M059J (cell line): ENCODE data around the gene KIAA1614. TPM values are rescaled to one million over a fixed set of nuclear protein-coding genes. Genes with fewer than 3 reads are reported as not detected.
"Not testable (repeated sequence)": the region's sequence is repeated elsewhere in the genome, so short reads cannot be mapped to it uniquely, and the experiment has no call there.

Experiments used
- DNase-seq: peaks from one replicate; pipeline ENCODE4 v3.0.0-alpha.2; 2012; ENCODE audit warnings: low read depth
- total RNA-seq: library from RNA; depleted of rRNA; stranded (reverse); fragments of >200 nt; shearing (Covaris generic); gene quantifications from 2 replicates; pipeline ENCODE4 v1.2.3, GENCODE V29; 2014

Gene KIAA1614
- total RNA-seq, 1 experiment from 2014 or later: 2.8 TPM

DNA sequence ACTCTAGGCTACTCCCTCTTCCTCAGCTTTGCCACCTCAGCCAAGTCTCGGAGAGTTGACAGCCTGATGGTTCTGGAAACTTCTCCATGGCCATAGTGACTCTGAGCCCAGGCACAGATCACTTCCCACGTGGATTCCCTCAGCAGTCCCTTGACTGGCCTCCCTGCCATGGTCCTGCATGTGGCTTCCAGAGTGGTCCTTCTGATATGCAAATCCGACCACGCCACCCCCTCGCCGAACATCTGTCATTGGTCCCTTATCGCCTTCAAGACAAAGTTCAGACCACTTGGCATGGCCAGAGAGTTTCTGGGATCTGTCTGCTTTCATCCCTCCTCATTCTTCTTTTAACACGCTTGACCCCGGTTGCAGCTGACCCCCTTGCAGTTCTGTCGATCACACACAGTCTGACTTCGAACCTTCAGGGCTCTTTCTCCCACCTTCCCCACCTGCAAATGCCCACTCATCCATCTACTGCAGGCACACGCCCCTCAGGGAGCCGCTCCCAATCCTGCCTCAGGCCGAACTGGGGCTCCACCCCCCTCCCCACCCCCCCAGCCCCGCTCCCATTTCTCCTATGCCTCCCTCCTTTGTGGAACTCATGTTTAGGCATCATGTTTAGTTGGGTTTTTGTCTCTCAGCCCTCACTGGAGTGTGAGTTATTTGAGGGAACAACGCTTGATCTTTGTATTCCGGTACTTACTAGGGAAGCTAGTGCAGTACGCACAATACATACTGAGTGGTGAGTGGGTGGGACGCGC lies 29.0 kb downstream of the KIAA1614 start:
- no peak for DNase-seq

DNA sequence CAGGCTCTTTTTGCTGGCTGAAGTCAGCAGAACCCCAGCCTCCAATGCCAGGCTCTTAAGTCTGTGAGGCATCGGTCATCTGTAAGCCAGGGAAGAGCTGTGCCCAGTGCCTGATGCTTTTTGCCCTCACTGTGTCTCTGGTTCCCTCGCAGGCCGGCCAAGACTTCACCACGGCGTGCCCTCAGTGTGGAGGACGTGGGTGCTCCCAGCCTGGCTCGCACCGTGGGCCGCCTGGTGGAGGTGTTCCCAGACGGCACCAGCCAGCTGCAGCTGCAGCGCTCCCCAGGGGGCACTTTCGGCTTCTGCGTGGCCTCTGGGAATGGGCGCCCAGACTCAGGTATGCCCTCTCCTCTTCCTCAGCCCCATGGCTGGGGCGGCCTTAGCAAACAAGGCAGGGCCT lies 32.5 kb downstream of the KIAA1614 start:
- DNase-seq: no peak

DNA sequence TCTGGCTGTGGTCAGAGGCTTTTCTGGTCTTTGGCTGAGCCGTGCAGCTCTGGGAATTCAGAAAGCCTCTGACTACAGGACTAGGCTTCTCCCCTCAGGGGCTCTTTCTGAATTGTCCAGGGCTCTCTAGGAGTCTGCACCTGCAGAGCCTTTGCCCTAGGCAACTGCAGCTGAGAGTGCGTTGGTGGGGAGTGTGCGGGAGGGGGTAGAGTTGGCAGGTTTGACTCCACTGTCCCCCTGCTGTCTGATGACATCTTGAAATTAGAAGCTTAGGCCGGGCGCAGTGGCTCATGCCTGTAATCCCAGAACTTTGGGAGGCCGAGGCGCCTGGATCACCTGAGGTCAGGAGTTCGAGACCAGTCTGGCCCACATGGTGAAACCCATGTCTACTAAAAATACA lies 32.9 kb downstream of the KIAA1614 start:
- no peak for DNase-seq

DNA sequence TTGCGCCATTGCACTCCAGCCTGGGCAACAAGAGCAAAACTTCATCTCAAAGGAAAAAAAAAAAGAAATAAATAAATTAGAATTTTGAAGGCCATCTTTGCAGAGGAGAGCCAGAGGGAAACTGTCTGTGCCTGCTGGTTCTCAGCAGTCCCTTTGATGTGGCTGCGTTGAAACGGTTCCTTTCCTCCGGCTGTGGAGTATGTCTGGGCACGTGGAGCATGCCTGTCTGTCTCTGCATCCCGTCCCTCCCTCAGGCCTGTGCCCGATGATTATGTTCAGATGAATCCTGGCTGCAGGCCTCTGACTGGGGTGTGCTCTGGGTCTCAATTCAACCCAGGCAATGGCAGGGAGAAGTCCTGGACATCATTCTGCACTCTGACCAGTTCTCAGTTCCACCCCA lies 33.4 kb downstream of the KIAA1614 start:
- no peak for DNase-seq

DNA sequence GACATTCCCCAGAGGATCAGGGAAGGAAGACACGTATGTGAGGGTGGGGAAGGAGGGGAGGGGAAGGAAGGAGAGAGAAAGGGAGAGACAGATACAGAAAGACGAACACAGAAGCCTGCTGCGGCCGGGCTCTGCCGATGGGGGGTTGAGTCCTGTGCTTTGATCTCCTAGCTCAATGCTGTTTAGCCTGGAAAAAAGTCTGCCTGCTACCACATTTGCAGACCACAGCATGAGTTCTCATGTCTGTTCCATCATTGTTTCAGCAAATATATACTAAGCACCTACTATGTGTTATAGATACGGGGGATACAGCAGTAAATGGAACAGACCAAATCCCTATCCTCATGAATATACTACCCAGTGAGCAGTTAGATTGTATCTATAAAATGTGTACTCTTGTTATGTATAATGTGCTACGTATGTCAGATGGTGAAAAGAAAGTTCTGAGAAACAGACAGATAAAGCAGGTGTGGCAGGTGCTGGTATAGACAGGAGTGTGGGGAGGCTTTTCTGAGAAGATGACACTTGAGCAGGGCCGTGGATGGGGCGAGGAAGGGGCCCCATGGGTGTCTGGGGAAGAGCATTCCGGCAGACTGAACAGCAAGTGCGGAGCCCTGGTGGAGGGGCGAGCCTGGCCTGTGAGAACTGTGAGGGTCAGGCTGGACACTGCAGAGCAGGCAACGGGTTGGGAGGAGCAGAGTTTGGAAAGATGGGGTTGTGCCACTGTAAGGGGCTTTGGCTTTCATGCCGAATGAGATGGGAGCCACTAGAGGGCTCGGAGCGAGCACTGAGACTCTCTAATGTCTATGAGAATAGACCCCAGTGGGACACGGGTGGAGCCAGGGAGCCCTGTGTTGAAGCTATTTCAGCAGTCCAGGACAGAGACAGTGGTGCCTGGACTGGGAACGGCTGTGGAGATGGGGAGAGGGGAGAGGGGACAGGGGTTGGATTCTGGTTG lies 34.1 kb downstream of the KIAA1614 start:
- no peak for DNase-seq

DNA sequence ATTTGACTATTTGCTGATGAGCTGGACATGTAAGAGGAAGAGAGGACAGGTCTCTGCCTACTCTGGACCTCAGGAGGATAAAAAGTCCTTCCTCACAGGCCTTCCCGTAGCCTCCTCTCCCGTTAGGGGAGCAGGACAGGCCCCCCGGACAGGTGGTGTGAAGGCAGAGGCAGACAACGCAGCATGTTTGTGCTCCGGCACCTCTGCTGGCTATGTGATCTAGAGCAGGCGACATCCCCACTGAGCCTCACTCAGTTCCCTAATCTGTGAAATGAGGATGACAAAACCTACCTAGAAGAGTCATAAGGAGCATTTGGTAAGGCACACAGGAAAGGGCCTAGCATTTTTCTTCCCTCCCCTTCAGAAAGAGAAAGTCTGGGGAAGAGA lies 34.8 kb downstream of the KIAA1614 start:
- no peak for DNase-seq

DNA sequence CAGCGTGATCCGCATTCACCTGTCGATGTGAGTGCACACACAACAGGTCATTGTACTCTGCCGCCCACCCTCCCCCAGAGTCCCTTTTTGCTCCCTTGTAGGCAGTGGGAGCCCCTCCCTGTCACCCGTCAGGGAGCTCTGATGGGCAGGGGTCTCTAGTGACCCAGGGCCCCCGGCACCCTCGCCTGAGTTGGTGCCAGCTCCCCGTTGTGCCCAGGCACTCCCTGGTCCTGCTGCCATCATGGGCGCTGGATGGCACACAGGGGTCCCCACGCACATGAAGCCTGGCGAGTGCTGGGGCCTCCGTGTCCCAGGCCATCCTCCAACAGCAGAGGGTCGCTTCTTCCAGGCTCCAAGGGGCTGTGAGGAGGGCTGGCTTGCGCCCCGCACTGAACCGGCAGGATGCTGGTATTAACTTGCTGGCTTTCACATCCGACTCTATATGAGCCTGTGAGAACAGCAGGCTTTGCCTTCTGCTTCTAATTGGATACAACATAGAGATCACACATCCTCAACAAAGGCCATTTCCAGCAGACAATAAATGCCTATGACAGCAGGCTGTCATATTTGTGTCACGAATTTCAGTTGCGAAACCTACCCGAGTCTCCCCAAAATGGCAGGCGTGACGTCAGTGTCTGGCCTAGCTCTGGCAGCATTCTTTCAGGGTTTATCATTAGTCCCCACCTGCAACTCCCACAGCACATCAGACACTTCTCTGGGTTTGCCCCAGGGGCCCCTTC lies 35.4 kb downstream of the KIAA1614 start:
- no peak for DNase-seq

DNA sequence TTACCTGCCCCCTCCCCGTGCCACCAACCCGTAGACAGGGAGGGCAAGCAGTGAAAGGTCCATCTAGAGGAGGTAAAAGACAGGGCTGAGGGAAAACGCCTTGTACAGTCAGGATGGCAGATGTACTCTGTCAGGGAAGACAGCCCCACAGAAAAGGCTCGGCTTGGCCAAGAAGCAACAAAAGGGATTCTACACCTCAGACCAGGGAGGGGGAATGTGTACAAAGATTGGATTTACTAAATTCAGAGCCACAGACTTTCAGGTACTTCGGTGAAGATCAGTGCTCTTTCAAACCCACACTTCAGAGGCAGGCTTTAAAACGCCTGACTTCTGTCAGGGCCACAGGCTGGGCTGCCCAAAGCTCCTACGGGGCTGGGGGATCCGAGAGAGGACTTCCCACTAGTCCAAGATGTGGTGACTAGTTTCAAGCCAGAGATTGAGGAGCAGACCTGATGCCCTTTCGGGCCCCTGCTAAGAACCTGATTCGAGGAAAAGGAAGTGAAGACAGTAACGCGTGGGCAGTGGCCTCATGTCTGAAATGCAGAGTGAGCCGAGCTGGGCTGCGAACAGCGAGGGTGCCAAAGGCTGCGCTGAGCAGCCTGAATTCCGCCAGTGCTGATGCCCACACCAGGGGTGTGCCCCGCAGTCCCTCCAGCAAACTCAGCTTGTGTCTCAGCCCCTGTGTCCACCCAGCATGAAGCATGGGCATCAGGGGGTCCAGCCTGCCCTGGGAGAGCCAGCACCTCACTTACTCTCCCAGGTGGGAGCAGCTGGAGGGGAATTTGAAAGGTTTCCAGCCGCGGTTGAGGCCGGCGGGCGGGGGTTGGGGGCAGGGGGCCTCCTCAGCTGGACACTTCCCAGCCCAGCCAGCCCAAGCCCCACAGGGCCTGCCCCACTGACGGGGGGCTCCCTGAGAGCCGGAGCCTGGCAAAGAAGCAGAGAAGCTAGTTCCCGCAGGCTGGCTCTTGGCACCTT lies 36.2 kb downstream of the KIAA1614 start:
- no peak for DNase-seq

DNA sequence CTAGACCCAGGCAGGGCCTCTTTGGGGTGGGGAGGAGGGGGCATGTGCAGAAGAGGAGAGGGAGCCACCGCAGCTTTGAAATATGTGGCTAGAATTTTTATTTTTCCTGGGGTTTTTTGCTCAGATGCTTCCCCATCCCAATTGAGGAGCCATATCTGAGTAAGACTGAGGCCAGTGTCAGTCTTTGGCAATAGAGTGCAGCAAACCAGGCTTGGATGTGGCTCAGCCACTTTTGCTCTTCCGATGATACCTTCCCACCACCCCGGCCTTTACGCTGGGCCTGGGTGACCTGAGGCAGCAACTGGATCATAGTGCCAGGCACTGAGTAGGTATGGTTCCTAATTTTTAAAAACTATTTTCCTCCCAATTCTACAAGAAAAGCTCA lies 36.9 kb downstream of the KIAA1614 start:
- DNase-seq: no peak

DNA sequence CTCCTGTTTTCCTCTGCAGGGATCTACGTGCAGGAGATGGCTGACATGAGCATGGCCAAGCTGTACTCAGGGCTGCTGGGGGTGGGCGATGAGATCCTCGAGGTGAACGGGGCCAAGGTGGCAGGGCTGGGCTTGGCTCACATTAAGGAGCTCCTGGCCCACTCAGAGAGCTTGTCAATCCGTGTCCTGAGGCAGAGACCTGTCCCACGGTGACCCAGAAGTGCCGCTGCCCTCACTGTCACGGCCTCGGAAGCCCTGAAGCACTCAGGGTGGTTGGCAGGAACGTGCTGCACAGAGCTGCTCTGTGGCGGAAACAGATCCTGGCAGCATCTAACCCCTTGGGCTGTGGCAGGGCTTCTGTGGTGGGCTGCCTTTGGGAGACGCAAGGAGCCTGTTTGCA lies 37.6 kb downstream of the KIAA1614 start:
- no peak for DNase-seq

DNA sequence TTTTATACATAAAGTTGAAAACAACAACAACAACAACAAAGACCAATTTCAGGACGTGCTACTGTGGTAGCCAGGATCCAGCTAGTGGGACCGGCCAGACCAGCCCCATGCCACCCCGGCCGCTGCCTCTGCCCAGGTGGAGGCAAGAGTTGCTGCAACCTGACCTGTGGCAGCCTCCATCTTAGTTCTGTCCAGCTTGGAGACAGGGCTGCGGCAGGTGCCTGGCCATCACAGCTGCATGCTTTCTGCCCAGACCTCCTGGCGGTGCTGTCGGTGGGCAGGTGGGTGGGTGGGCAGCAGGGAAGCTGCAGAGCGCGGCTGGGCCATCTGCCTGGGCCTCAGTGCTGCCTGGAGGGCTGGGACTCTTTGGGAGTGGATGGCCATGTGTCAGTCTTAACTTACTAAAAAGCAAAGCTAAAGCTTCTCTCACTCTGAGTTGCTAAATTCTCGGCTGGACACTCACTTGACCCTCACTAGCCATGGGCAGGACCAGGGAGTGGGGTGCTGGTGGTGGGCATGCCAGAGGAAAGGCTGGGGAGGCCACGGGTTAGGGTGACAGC lies 38.6 kb downstream of the KIAA1614 start:
- no peak for DNase-seq

DNA sequence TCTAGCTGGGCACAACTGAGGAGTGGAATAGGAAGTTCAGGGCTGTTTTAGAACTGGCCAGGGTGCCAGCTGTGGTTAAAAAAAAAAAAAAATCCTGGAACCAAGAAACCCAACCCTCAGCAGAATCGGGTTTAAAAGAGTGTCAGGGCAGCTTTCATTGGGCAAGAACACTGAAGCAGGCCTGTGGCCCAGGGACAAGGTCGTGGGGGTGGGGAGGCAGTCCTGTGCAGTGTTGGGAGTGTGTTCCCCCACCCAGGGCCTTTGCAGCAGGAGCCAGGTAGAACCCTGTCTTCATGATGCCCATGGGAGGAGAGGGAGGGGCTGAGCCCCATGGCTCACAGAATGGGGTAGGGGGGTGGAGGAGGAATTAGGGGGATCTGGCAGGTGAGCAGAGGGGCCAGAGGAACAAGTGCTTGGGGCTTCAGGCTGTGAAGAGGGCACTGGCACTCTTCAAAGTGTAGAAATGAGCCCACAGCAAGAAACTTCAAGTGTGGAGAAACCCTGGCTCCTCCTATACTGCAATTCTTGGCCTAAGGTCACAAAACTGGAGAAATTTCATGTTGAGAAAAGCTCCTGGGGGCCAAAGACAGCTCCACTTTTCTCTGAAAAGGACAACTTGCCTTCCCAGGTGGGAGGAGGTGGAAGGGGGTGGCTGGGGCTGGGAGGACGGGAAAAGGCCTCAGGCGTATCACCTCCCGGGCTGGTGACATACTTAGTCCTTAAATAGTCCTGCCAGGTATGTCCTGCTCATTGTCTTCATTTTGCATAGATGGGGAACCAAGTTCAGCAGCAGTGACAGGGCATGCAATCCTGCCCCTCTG lies 39.3 kb downstream of the KIAA1614 start:
- DNase-seq: no peak

DNA sequence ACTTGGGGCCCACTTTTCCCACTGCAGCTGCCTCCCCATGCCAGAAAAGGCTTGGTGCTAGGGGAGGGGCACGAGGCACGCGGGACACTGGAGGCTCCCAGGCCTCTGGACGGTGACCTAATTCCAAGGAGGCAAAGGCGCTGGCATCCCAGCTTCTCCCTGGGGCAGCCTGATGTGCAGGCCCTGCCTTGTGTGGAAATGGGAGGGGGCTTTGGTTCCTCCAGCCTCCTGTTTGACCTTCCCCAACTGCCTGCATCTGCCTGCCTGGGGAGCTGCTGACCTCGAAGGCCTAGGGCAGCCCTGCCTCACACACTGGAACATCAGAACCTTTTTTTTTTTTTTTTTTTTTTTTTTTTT lies 39.9 kb downstream of the KIAA1614 start:
- no peak for DNase-seq

DNA sequence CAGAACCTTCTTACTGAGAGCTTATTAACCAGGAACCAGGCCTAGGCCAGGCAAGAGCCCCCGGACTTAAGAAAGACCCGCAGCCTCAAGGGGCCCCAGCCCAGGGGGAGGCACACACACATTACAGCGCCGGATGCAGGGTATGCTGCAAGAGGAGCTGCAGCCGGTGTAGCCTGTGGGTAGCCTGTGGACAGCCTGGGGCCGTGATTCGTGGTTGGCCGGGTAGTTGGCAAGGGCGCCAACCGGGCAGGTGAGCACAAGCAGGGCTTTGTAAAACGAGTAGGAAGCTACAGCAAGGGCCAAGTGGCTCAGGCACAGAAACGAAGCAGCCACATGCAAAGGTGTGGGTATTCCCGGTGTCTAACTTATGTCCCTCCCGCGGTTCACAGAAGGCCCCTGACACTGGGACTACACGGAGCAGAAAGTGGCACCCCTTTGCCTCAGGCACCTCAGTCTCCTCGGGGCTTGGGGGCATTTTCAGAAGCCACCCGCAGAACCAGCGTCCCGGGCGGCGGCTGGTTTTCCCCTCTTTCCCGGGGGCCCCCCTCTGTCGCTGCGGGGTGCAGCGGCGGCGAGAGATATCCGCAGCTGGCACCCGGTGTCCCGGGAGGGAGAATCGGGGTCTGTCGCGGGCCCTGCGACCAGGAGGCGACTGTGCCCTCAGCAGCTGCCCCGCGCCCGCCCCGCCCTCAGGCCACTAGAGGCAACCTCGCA lies 40.8 kb downstream of the KIAA1614 start:
- DNase-seq: peak; percentile 34

DNA sequence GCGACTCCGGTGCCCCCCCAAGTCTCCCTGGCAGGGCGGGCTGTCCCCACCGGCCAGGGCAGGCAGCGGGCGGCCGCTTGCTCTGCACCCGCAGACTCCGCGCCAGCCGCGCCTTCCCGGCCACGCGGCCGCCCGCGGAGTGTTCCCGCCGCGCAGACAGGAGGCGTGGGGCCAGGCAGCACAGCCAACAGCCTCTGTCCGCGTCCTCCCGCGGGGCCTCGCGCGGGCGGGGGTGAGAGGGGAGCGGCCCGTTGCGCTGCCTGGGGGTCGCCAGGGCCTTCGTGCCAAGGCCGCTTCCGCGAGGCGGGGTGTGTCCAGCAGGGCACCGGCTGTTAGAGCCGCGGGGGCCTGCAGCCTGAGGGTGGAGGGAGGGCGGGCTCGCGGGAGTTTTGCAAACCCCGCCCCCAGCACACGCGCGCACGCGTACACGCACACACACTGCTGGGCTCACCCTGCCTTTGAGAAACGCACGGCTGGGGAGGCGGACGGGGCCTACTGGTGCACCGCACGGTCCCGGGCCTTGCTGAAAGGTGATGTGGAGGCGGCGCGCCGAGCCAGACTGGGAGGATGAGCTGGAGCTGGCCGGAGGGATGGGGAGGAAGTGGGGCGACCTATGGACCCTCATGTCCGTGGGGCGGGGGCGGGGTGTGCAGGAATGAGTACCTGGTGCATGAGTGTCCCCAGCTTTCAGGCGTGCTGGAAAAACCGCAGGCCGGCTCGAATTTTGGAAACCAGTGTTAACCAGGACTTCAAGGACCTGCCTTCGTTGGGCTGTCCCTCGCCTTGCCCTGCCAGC lies 41.5 kb downstream of the KIAA1614 start:
- DNase-seq: peak; percentile 27

DNA sequence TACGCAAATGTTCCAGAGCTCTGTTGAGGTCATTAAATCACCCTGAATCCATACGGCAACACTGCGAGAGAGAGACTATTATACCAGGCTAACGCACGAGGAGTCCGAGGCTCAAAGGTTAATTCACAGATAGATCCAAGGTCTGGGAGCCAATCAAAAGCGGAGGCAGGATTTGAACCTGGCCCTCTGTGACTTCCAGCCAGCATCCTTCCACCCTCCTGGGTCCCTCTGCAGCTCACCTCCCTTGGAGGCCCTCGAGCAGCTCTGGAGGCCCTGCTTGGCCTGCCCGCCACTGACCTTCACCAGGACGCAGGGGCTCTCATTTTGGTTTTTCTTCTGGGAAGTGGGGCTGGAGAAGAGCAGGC lies 42.1 kb downstream of the KIAA1614 start:
- no peak for DNase-seq

DNA sequence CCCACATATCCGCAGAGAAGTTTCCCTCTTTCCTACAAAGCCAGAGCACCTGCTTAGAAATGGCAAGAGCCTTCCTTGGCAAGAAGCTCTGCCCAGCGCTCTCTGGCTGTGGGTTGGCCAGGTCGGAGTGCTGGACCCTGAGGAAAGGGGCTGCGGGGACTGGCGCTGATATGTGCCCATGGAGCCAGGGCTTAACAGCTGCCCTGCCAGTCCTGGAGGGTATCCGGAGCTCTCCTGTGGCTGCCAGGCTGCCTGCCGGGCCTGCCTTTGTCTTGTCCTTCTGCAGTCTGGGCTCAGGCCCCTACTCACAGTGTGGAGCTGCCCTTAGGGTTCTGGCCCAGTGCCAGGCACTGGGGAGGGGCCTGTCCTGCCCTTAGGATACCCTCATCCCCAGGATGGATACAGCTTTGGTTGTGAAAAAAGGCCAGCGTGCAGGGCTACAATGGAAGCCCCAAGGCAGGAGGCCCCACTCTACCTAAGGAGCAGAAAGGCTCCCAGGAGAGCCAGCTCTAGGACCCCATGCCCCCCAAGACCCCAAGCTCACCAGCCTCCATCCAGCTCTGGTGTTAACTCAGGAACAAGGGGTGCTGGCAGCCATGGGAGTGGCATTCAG lies 43.4 kb downstream of the KIAA1614 start:
- DNase-seq: no peak

DNA sequence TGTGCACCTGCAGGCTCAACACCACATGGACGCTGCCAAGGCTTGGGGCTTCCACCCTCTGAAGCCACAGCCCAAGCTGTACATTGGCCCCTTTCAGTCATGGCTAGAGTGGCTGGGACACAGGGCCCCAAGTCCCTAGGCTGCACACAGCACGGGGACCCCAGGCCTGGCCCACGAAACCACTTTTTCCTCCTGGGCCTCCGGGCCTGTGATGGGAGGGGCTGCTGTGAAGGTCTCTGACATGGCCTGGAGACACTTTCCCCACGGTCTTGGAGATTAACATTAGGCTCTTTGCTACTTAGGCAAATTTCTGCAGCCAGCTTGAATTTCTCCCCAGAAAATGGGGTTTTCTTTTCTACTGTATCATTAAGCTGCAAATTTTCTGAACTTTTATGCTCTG lies 46.9 kb downstream of the KIAA1614 start:
- DNase-seq: not testable (repeated sequence)
